Keratinocyte (primary cell): ENCODE data around the gene IL1RAPL2. TPM values are rescaled to one million over a fixed set of nuclear protein-coding genes. Genes with fewer than 3 reads are reported as not detected.
"Not testable (repeated sequence)": the region's sequence is repeated elsewhere in the genome, so short reads cannot be mapped to it uniquely, and the experiment has no call there.

ENCODE experiments used
- DNase-seq: peaks from one replicate; pipeline ENCODE4 v3.0.0-alpha.2; 2011; ENCODE audit warnings: low read depth, missing footprints, low spot score
- FAIRE-seq: peaks from 2 replicates; lab custom pipeline; 2011; peaks lifted over from hg19 to GRCh38; lab: Jason Lieb, UNC
- H2AFZ ChIP-seq: 2 replicates; pipeline ENCODE4 v1.6.0; 2012; ENCODE audit warnings: low read length, control low read depth, inconsistent platforms; ENCODE audit not compliant: control insufficient read depth
- H3K27ac ChIP-seq: 2 replicates; pipeline ENCODE4 v1.5.1; 2011; ENCODE audit warnings: low read length; ENCODE audit not compliant: control insufficient read depth, insufficient read depth
- H3K27me3 ChIP-seq: 3 replicates; pipeline ENCODE4 v1.6.0; 2011; ENCODE audit warnings: low read length; ENCODE audit not compliant: control insufficient read depth, insufficient read depth; ENCODE audit errors: extremely low read depth
- H3K36me3 ChIP-seq, 2 experiments: 2 replicates in 1 of 2; 3 replicates in 1 of 2; pipeline ENCODE4 v1.5.1; 2011; ENCODE audit warnings: low read length in 2 of 2, mild to moderate bottlenecking in 1 of 2; ENCODE audit not compliant: control insufficient read depth in 2 of 2, insufficient read depth in 2 of 2; ENCODE audit errors: extremely low read depth in 1 of 2
- H3K4me1 ChIP-seq: 3 replicates; pipeline ENCODE4 v1.5.1; 2011; ENCODE audit warnings: low read length; ENCODE audit not compliant: control insufficient read depth, insufficient read depth; ENCODE audit errors: extremely low read depth
- H3K4me2 ChIP-seq: 3 replicates; pipeline ENCODE4 v1.6.0; 2011; ENCODE audit warnings: low read depth, low read length; ENCODE audit not compliant: control insufficient read depth, insufficient read depth; ENCODE audit errors: extremely low read depth
- H3K4me3 ChIP-seq, 3 experiments: fragments of 200-600 bp in 1 of 3; sonication (generic) in 1 of 3; 2 replicates in 2 of 3; 3 replicates in 1 of 3; pipeline ENCODE4 v1.5.1; 2011 to 2016; ENCODE audit warnings: low read length in 3 of 3, mild to moderate bottlenecking in 3 of 3, control low read depth in 2 of 3, inconsistent platforms in 1 of 3, low read depth in 1 of 3, mixed read lengths in 1 of 3, mixed run types in 1 of 3, moderate library complexity in 1 of 3; ENCODE audit not compliant: control insufficient read depth in 2 of 3, insufficient read depth in 2 of 3; ENCODE audit errors: extremely low read depth in 1 of 3
- H3K79me2 ChIP-seq: 2 replicates; pipeline ENCODE4 v1.6.0; 2012; ENCODE audit warnings: low read length; ENCODE audit not compliant: control insufficient read depth, insufficient read depth
- H3K9ac ChIP-seq: 3 replicates; pipeline ENCODE4 v1.6.0; 2011; ENCODE audit warnings: low read length; ENCODE audit not compliant: control insufficient read depth, insufficient read depth; ENCODE audit errors: extremely low read depth
- H3K9me1 ChIP-seq: 3 replicates; pipeline ENCODE4 v1.6.0; 2011; ENCODE audit warnings: low read length; ENCODE audit not compliant: control insufficient read depth, insufficient read depth; ENCODE audit errors: extremely low read depth
- H3K9me3 ChIP-seq: 2 replicates; pipeline ENCODE4 v1.5.1; 2012; ENCODE audit warnings: low read depth, low read length; ENCODE audit not compliant: control insufficient read depth
- H4K20me1 ChIP-seq: 3 replicates; pipeline ENCODE4 v1.6.0; 2011; ENCODE audit warnings: low read length; ENCODE audit not compliant: control insufficient read depth, insufficient read depth; ENCODE audit errors: extremely low read depth
- CTCF ChIP-seq, 3 experiments: IDR thresholded peaks in 1 of 3; conservative IDR thresholded peaks in 1 of 3; optimal IDR thresholded peaks in 1 of 3; 2 replicates in 2 of 3; 3 replicates in 1 of 3; pipeline versions ENCODE3 to v1.5.1; 2011; ENCODE audit warnings: low read length in 3 of 3, mild to moderate bottlenecking in 3 of 3, moderate library complexity in 2 of 3, control low read depth in 1 of 3, inconsistent platforms in 1 of 3; ENCODE audit not compliant: insufficient read depth in 2 of 3; ENCODE audit errors: extremely low read depth in 1 of 3
- EZH2 ChIP-seq: IDR thresholded peaks from one replicate; pipeline ENCODE4 v1.6.1; 2012; ENCODE audit warnings: inconsistent platforms, mild to moderate bottlenecking, low read length, moderate library complexity
- dilution Hi-C: fragments of 300-500 bp; cut with MboI; formaldehyde crosslinking; loops from one replicate; pipeline ENCODE4 v1.7.0; 2020; ENCODE audit warnings: low sequenced_read_pairs; ENCODE audit not compliant: extremely low pct_ligation_motif_present
- polyA plus RNA-seq, 5 experiments: library from polyadenylated mRNA; depleted of rRNA in 3 of 5; stranded (reverse) in 3 of 5; stranded (forward) in 1 of 5; unstranded in 1 of 5; fragments of >200 nt; gene quantifications; 1 replicate in 1 of 5; 2 replicates in 3 of 5; 3 replicates in 1 of 5; pipeline versions ENCODE4 v1.2.1 to v1.2.3, GENCODE V29; 2011 to 2012; ENCODE audit warnings: missing spikeins in 2 of 5, low read depth in 1 of 5, low replicate concordance in 1 of 5

Gene IL1RAPL2
- polyA plus RNA-seq, 1 donor (not counting 4 experiments of a cell fraction or from before 2014, with no cell fraction given) = 0.24 TPM

- DNase-seq (no peak), FAIRE-seq (no peak)
- Histone ChIP-seq H3K9me1 (no peaks in the 10 kb centered on the region), H3K4me2 (no peak overlapping the region), H3K4me3 (no peak overlapping the region), H3K79me2 (no peaks in the 10 kb centered on the region), H2AFZ (no peak overlapping the region), H3K27me3 (peaks cover 4% of the 10 kb centered on the region), H3K4me1 (no peaks in the 10 kb centered on the region), H3K9ac (no peak overlapping the region), H4K20me1 (no peaks in the 10 kb centered on the region), H3K9me3 (no peaks in the 10 kb centered on the region), H3K27ac (no peak overlapping the region), H3K36me3 (no peaks in the 10 kb centered on the region)
- dilution Hi-C loops = no loop called here
- TF ChIP-seq CTCF (optimal IDR thresholded peaks at IDR 0.05 in 1 of 3, IDR thresholded peaks at IDR 0.05 in 1 of 3, conservative IDR thresholded peaks at IDR 0.05 in 1 of 3; ENCODE audit: extremely low read depth in 1 of 3, insufficient read depth in 2 of 3, low read length in 3 of 3) (no peak), EZH2 (no peak)
These were observed 103.1 kb downstream of the IL1RAPL2 start for GRCh38 chrX:104669063-104669462.

- Histone ChIP-seq H3K9ac (no peak overlapping the region), H3K4me3 (no peak overlapping the region), H2AFZ (no peak overlapping the region), H3K79me2 (no peaks in the 10 kb centered on the region), H3K9me1 (no peaks in the 10 kb centered on the region), H3K27me3 (no peaks in the 10 kb centered on the region), H3K9me3 (no peaks in the 10 kb centered on the region), H3K4me1 (no peaks in the 10 kb centered on the region), H3K27ac (no peak overlapping the region), H4K20me1 (no peaks in the 10 kb centered on the region), H3K4me2 (no peak overlapping the region), H3K36me3 (no peaks in the 10 kb centered on the region)
- TF ChIP-seq CTCF (optimal IDR thresholded peaks at IDR 0.05 in 1 of 3, IDR thresholded peaks at IDR 0.05 in 1 of 3, conservative IDR thresholded peaks at IDR 0.05 in 1 of 3; ENCODE audit: extremely low read depth in 1 of 3, insufficient read depth in 2 of 3, low read length in 3 of 3) (no peak), EZH2 (no peak)
- FAIRE-seq (no peak), DNase-seq (no peak)
- dilution Hi-C loops = no loop called here
These were observed 104.1 kb downstream of the IL1RAPL2 start for GRCh38 chrX:104670051-104670450.

- dilution Hi-C loops, H3K4me2 ChIP-seq, FAIRE-seq: not testable (repeated sequence)
These were observed 111.5 kb downstream of the IL1RAPL2 start for GRCh38 chrX:104677517-104677916.

More at GRCh38 chrX:104677517-104677916, 111.5 kb downstream of the IL1RAPL2 start:
- DNase-seq, H4K20me1 ChIP-seq, H3K9me1 ChIP-seq, H3K4me1 ChIP-seq, H2AFZ ChIP-seq, H3K27ac ChIP-seq, H3K36me3 ChIP-seq, H3K9me3 ChIP-seq, H3K9ac ChIP-seq, H3K4me3 ChIP-seq, H3K79me2 ChIP-seq, H3K27me3 ChIP-seq: not testable (repeated sequence)
